Panc1 (cell line): ENCODE data around the gene AKAP13. TPM values are rescaled to one million over a fixed set of nuclear protein-coding genes. Genes with fewer than 3 reads are reported as not detected.

Experiments
- ATAC-seq: fragments of 200-7000 bp; cut with Tn5 transposase; 2 replicates; pipeline ENCODE4 v1.9.1; 2020; ENCODE audit warnings: mild to moderate bottlenecking, moderate library complexity
- BruUV-seq: library from RNA; stranded (reverse); fragments of 400-500 nt; replicated peaks from 2 replicates; lab custom pipeline; 2021; lab: Mats Ljungman, UMichigan
- CTCF ChIA-PET: fragments of 300-600 bp; sonication (Branson Sonifier 250); formaldehyde crosslinking; loops from one replicate; lab custom pipeline; 2022; ENCODE audit warnings: antibody characterized with exemption; lab: Charles Lee
- POLR2A ChIA-PET: fragments of 300-600 bp; sonication (Branson Sonifier 250); formaldehyde crosslinking; loops from one replicate; lab custom pipeline; 2022; ENCODE audit warnings: antibody characterized with exemption; lab: Charles Lee
- DNase-seq: peaks from one replicate; pipeline ENCODE4 v3.0.0-alpha.2; 2010; ENCODE audit warnings: low read depth, low spot score
- H3K27ac ChIP-seq: 2 replicates; pipeline ENCODE4 v1.5.1; 2011; ENCODE audit warnings: mild to moderate bottlenecking, low read length, inconsistent platforms
- H3K27me3 ChIP-seq: fragments of 200-500 bp; sonication (Bioruptor generic); 2 replicates; pipeline ENCODE4 v1.6.0; 2014; ENCODE audit warnings: low read length, inconsistent platforms; ENCODE audit not compliant: control insufficient read depth, insufficient read depth
- H3K36me3 ChIP-seq: fragments of 200-500 bp; sonication (Bioruptor generic); 2 replicates; pipeline ENCODE4 v1.5.1; 2014; ENCODE audit warnings: inconsistent platforms, mild to moderate bottlenecking, low read length, moderate library complexity; ENCODE audit not compliant: control insufficient read depth, insufficient read depth
- H3K4me1 ChIP-seq: 2 replicates; pipeline ENCODE4 v1.5.1; 2011; ENCODE audit warnings: inconsistent platforms, mild to moderate bottlenecking, low read length, moderate library complexity; ENCODE audit not compliant: control insufficient read depth, insufficient read depth
- H3K4me3 ChIP-seq, 2 experiments: 2 replicates each; pipeline ENCODE4 v1.5.1; 2011 to 2012; ENCODE audit warnings: low read depth in 2 of 2, low read length in 2 of 2, mild to moderate bottlenecking in 2 of 2, inconsistent platforms in 1 of 2, moderate library complexity in 1 of 2
- H3K9me3 ChIP-seq: fragments of 200-500 bp; sonication (Bioruptor generic); 2 replicates; pipeline ENCODE4 v1.5.1; 2014; ENCODE audit warnings: low read depth, mild to moderate bottlenecking, inconsistent platforms, low read length, moderate library complexity; ENCODE audit not compliant: control insufficient read depth, insufficient read depth
- POLR2AphosphoS5 ChIP-seq: IDR thresholded peaks from 2 replicates; pipeline ENCODE4 v1.6.1; 2012; ENCODE audit warnings: mild to moderate bottlenecking, low read depth, low read length, moderate library complexity
- REST ChIP-seq, 2 experiments: IDR thresholded peaks; 2 replicates each; pipeline ENCODE4 v1.6.1; 2011 to 2012; ENCODE audit warnings: low read depth in 2 of 2, control low read depth in 1 of 2, low read length in 1 of 2, mild to moderate bottlenecking in 1 of 2, moderate library complexity in 1 of 2; ENCODE audit not compliant: insufficient read depth in 1 of 2
- SIN3A ChIP-seq: IDR thresholded peaks from 2 replicates; pipeline ENCODE4 v1.6.1; 2012; ENCODE audit warnings: low read depth, mild to moderate bottlenecking, low read length, moderate library complexity, borderline replicate concordance; ENCODE audit not compliant: insufficient read depth
- TCF7L2 ChIP-seq: IDR thresholded peaks from 2 replicates; pipeline ENCODE4 v1.6.1; 2011; ENCODE audit warnings: mild to moderate bottlenecking, low read depth, low read length, inconsistent platforms
- in situ Hi-C: cut with HindIII; loops from 2 replicates; pipeline ENCODE4 v1.10.0; 2016; ENCODE audit warnings: low sequenced_read_pairs, low pct_unique_long_range_greater_than_20kb
- intact Hi-C: fragments of 100-400 bp; cut with micrococcal nuclease; formaldehyde crosslinking; loops from one replicate; pipeline ENCODE4 v1.10.0; 2022; ENCODE audit not compliant: unreplicated experiment
- total RNA-seq: library from RNA; stranded (reverse); gene quantifications from one replicate; pipeline ENCODE4 v1.2.1, GENCODE V29; 2021; ENCODE audit not compliant: unreplicated experiment
- TF ChIP-seq, protein P1 (sequence below): fragments of 450-650 bp; IDR thresholded peaks from 2 replicates; pipeline ENCODE4 v1.5.1; 2017; ENCODE audit warnings: mild to moderate bottlenecking

AKAP13 gene
- total RNA-seq, 1 experiment from 2014 or later = 94.2 TPM

GRCh38 chr15:85507114-85507513 is 126.7 kb downstream of the AKAP13 start:
- ATAC-seq (no peak), DNase-seq (no peak)
- TF ChIP-seq, protein P1, sequence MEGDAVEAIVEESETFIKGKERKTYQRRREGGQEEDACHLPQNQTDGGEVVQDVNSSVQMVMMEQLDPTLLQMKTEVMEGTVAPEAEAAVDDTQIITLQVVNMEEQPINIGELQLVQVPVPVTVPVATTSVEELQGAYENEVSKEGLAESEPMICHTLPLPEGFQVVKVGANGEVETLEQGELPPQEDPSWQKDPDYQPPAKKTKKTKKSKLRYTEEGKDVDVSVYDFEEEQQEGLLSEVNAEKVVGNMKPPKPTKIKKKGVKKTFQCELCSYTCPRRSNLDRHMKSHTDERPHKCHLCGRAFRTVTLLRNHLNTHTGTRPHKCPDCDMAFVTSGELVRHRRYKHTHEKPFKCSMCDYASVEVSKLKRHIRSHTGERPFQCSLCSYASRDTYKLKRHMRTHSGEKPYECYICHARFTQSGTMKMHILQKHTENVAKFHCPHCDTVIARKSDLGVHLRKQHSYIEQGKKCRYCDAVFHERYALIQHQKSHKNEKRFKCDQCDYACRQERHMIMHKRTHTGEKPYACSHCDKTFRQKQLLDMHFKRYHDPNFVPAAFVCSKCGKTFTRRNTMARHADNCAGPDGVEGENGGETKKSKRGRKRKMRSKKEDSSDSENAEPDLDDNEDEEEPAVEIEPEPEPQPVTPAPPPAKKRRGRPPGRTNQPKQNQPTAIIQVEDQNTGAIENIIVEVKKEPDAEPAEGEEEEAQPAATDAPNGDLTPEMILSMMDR = no peak
- no peak for TF ChIP-seq TCF7L2
- no peak for TF ChIP-seq REST (IDR thresholded peaks at IDR 0.05; ENCODE audit: insufficient read depth in 1 of 2, low read depth in 2 of 2, low read length in 1 of 2)
- TF ChIP-seq POLR2AphosphoS5 = no peak
- TF ChIP-seq SIN3A = no peak
- in situ Hi-C loops = no loop called here
- Histone ChIP-seq H3K27me3 (no peaks in the 10 kb centered on the region), H3K4me3 (no peak overlapping the region), H3K4me1 (0 out of 2 replicates have a peak, but pooled peaks cover 4% of the 10 kb centered on the region), H3K27ac (no peak overlapping the region), H3K9me3 (no peaks in the 10 kb centered on the region), H3K36me3 (no peaks in the 10 kb centered on the region)
- intact Hi-C loops = no loop called here
- ChIA-PET CTCF (no interaction called here), POLR2A (interaction anchor here (0.7 kb wide), 1 partner anchor 9 kb away, joined by 4 read pairs; no protein-coding TSS in a partner anchor)
- no TSS peak for BruUV-seq

GRCh38 chr15:85509973-85510372 is 129.6 kb downstream of the AKAP13 start:
- Histone ChIP-seq H3K9me3 (no peaks in the 10 kb centered on the region), H3K4me1 (peaks cover 5% of the 10 kb centered on the region; the same call in 1 of the 2 replicates), H3K4me3 (no peak overlapping the region), H3K36me3 (no peaks in the 10 kb centered on the region), H3K27me3 (no peaks in the 10 kb centered on the region), H3K27ac (no peak overlapping the region)
- no peak for DNase-seq
- ChIA-PET CTCF (no interaction called here), POLR2A (interaction anchor here (1.1 kb wide), 1 partner anchor 32 kb away, joined by 4 read pairs; no protein-coding TSS in a partner anchor)
- no peak for TF ChIP-seq SIN3A
- no peak for TF ChIP-seq REST (IDR thresholded peaks at IDR 0.05; ENCODE audit: insufficient read depth in 1 of 2, low read depth in 2 of 2, low read length in 1 of 2)
- no peak for TF ChIP-seq POLR2AphosphoS5
- TF ChIP-seq, protein P1 = no peak
- TF ChIP-seq TCF7L2 = no peak
- ATAC-seq = peak; percentile 17; the same call in 1 of the 2 replicates
- intact Hi-C loops = no loop called here
- BruUV-seq = no TSS peak
- in situ Hi-C loops = no loop called here
